SK-N-DZ (cell line): ENCODE measurements around the gene KLK15.
"Not testable (repeated sequence)": the region's sequence is repeated elsewhere in the genome, so short reads cannot be mapped to it uniquely, and the experiment has no call there.

Source experiments
- DNase-seq: peaks from one replicate; pipeline ENCODE4 v3.0.0-alpha.2; 2015; ENCODE audit warnings: low spot score

Gene KLK15

DNA sequence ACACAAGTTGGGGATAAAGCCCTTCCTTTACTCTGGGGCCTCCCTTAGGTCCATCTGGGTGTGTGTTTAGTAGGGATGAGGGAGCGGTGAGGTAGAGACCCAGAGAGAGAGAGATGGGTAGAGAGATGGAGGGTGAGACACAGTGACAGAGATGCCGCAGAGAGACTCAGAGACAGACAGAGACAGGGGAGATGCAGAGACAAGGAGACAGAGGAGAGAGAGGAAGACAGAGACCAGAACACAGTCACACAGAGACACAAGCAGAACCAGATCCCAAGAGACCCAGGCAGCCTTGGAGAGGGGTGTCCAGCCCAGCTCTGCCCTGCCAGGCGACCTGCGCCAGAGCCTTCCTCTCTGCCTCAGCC lies 12.1 kb downstream of the KLK15 start:
- no peak for DNase-seq

DNA sequence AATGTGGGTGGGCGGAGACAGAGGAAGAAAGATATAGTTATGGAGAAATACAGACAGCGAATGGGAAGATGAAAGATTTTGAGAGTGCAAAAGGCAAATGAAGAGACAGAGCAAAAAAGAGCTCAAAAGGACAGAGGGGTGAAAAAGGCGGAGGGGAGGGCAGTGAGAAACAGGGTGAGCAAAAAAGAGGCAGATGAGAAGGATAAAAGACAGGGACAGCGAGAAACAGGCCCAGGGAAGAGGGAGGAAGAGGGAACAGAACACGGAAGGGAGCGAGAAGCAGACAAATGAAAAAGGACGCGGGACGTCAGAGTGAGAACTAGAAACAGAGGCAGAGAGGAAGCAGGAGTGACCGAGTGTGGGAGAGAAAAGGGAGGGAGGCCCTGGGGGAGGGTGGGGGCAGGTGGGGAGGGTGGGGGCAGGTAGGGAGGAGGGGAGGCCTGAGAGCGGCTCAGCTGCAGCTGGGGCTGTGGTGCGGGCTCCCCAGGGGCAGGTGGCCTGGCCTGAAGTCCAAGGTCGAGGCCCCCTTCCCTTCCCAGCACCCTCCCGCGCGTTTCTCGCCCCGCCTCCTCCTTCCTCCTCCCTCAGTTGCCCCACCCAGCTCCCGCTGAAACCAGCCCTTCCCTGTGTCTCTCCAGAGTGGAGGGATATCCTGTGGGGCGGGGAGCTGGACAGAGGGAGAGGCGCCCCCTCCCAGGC lies 12.7 kb downstream of the KLK15 start:
- peak; percentile 69 for DNase-seq

- no peak for DNase-seq
Observed at GRCh38 chr19:50820086-50820485, 13.3 kb downstream of the KLK15 start.

GRCh38 chr19:50819636-50820035 lies 13.7 kb downstream of the KLK15 start:
- DNase-seq: no peak

DNA sequence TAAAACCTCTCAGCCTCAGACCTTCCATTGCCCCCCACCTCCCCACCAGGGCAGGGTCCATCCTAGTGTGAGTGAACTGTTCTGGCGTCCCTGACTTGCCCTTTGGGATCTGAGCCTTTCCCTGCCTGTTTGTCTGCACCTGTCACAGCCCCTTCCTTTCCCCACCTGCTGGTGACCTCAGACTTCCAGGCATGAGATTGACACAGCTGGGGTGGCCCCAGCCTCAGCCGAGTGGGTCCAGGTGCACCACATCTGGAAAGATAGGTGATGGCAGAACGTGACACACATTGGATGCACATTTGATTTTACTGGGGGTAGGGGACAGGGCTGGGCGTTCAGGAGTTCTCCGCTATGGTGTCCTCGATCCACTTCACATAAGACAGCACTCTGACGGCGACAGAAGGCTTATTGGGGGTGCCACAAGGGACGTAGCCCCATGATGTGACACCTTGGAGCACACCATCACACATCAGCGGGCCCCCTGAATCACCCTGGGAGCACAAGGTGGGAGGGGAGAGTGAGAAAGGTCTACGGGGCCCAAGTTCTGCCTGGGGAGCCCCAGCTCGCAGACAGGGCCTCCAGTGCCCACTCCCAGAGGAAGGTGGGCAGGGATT lies 14.4 kb downstream of the KLK15 start:
- DNase-seq: no peak

GRCh38 chr19:50817941-50818858 lies 15.2 kb downstream of the KLK15 start:
- DNase-seq: peak; percentile 65

DNA sequence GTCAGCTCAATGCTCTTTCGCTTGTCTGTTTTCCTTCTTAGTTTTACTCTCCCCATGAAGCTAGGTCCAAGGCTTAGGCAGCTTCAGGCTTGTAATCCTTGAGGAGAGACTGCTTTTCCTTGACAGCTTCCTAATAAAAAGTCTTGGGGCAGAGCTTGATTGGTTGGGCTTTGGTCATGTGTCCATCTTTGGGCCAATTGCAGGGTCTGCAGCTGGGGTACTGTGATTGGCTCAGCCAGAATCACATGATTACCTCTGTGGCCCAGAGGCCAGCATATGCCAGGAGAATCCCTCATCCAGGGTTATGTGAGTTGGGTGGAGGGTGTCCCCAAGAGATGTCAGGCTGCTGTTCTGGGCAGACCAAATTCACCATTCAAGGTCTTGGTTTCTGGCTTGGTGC lies 17.9 kb downstream of the KLK15 start:
- no peak for DNase-seq

DNA sequence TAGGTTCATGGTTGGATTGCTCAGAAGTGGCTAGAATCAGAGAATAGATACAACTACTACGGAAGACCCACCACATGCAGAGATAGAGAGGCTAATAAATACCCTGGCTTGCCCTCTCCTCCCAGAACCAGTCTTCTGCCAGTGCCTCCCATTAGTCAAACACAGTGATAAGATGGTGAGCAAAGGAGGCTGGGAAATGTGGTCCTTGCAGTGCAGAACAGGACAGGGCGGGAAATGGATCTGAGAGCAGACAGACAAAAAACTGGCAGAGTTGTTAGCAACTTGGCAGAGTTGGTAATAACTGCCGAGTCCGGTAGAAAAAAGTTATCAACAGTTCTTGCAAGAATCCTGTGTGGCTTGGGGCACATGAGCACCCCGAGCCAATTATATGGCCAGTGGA lies 18.5 kb downstream of the KLK15 start:
- DNase-seq: no peak

GRCh38 chr19:50812474-50812873 lies 20.9 kb downstream of the KLK15 start:
- no peak for DNase-seq

- not testable (repeated sequence) for DNase-seq
Observed at GRCh38 chr19:50811622-50812238, 21.6 kb downstream of the KLK15 start.

DNA sequence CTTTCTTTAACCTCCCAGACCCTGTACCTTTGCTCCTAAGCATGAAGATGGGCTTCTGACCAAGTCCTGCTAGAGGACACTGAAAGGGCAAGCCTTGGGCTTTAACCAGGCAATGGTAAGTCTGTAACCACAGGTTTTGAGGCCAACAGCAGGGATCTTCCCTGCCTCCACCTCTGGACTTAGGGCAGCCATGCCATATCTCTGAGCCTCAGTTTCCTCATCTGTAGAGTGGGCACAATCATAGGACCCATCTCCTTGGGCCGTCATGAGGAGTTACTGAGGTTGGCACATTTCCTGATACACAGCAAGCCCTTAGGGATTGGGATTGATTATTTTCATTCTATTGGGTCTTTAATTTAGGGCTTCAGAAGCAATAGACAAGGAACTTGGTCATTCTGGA lies 24.5 kb downstream of the KLK15 start:
- no peak for DNase-seq

GRCh38 chr19:50804420-50805272 lies 28.7 kb downstream of the KLK15 start:
- peak; percentile 97 for DNase-seq

- DNase-seq: no peak
Observed at GRCh38 chr19:50803633-50804419, 29.5 kb downstream of the KLK15 start.

- no peak for DNase-seq
Observed at GRCh38 chr19:50801107-50801506, 32.3 kb downstream of the KLK15 start.

GRCh38 chr19:50799547-50799851 lies 33.9 kb downstream of the KLK15 start:
- no peak for DNase-seq

DNA sequence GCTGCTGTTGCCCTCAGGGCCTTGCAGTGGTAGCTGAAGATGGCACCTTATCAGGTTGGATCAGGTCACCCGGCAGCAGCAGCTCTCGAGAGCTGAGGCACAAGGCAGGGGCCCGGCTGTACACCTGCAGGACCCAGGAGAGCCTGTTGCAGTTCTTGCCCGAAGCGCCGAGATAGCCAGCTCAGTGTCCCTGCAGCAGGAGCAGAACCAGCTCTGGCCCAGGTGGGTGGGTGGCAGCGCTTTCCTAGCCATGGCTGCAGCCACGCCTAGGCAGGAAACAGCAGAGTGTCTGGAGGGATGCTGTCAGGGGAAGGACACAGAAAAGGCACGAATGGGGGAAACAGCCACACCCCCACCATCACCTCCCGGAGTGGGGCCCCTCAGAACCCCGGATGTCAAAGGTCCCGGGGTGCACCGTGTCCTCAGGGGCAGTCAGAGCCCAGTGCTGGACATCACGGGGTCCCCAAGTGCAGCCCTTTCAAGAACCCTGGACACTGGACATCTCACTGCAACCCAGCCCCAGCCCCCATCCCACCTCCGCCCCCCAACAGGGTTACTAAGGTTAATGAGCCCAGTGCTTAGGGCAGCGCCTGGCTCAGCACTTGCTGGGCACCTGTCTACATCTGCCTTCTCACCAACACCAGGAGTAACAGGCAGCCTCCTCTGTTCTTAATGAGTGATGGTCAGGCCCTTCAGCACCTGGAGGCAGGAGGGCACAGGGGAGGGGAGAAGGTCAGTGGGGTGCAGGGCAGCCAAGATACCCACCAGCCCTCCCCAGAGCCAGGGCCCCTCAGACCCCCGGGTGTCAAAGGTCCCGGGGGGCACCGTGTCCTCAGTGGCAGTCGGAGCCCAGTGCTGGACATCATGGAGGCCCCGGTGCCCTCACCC lies 34.5 kb downstream of the KLK15 start:
- no peak for DNase-seq

DNA sequence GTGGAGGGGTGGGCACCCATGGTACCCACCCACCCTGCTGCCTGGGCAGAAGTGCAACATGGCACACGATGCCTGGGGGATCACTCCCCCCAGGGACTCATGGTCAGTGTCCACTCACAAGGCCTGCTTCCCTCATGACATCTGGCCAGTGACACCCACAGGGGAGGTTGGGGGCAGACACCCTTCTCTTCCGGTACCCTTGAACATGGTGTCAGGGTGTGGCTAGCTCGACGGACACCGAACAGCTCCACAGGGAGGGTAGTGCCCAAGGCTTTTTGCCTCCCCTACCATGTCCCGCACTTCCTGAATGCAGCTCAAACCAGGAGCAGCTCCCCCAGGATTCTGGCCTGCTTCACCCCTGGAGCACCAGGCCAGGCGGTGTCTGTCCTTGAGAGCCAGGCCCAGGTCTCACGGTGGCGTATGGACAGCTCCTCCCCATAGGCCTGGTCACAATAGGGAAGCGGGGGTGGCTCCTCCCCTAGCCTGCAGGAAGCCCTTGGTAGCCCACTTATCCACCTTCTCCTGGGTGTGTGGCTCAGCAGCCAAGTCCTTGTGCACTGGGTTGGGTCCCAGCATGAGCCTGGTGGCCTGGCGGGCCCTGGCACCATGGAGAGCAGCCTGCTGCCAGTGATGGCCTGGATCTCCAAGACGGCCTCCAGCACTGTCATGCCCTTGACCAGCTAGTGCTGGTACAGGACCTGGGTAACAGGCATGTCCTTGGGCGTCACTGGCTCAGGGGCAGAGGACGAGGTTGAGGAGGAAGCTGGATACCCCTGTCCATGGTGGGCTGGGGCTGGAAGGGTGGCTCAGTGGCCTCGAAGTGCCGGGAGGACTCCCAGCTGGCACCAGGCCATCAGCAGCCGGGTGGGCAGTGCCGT lies 35.4 kb downstream of the KLK15 start:
- DNase-seq: no peak

DNA sequence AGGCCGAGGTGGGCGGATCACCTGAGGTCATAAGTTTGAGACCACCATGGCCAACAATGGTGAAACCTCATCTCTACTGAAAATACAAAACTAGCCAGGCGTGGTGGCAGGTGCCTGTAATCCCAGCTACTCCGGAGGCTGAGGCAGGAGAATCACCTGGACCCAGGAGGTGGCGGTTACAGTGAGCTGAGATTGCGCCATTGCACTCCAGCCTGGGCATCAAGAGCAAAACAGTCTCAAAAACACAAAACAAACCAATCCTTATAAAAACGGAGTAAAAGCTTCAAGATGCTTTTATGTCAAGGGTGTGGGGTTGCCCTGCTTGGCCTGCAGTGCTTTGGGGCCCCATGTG lies 36.0 kb downstream of the KLK15 start:
- DNase-seq: no peak
